Naive thymus-derived CD4-positive, alpha-beta T cell (primary cell): Measurements from ENCODE around the gene RSF1. TPM values are rescaled to one million over a fixed set of nuclear protein-coding genes. Genes with fewer than 3 reads are reported as not detected.

Experiments used
- ATAC-seq: fragments of 150-1000 bp; cut with Tn5 transposase; 2 replicates; pipeline ENCODE4 v1.10.0; 2021; ENCODE audit warnings: mild to moderate bottlenecking, moderate library complexity
- CTCF ChIA-PET: fragments of 350-600 bp; sonication (Branson Sonifier 250); formaldehyde crosslinking; loops from one replicate; lab custom pipeline; 2021; ENCODE audit warnings: antibody characterized with exemption; lab: Charles Lee
- POLR2A ChIA-PET: fragments of 350-600 bp; sonication (Branson Sonifier 250); formaldehyde crosslinking; loops from one replicate; lab custom pipeline; 2021; ENCODE audit warnings: antibody characterized with exemption, inconsistent platforms; lab: Charles Lee
- DNase-seq, 9 donors: peaks; one replicate each; pipeline versions ENCODE4 v3.0.0 to v3.0.0-alpha.2; 2020 to 2022; ENCODE audit warnings: mixed read lengths in 1 of 9
- H3K27ac ChIP-seq: one replicate; pipeline ENCODE4 v1.7.0; 2013; ENCODE audit warnings: mild to moderate bottlenecking, low read depth, low read length, moderate library complexity
- H3K27me3 ChIP-seq, 2 donors: one replicate each; pipeline ENCODE4 v1.7.0; 2013; ENCODE audit warnings: low read length in 2 of 2, mild to moderate bottlenecking in 2 of 2, moderate library complexity in 2 of 2; ENCODE audit not compliant: control insufficient read depth in 2 of 2, insufficient read depth in 2 of 2
- H3K36me3 ChIP-seq, 3 experiments: 1 replicate in 2 of 3; 2 replicates in 1 of 3; pipeline ENCODE4 v1.7.0; 2013; ENCODE audit warnings: low read length in 3 of 3, mild to moderate bottlenecking in 3 of 3, moderate library complexity in 1 of 3; ENCODE audit not compliant: insufficient read depth in 3 of 3, control insufficient read depth in 2 of 3
- H3K4me1 ChIP-seq, 2 donors: one replicate each; pipeline ENCODE4 v1.7.0; 2013; ENCODE audit warnings: low read length in 2 of 2, mild to moderate bottlenecking in 2 of 2, moderate library complexity in 1 of 2; ENCODE audit not compliant: control insufficient read depth in 2 of 2, insufficient read depth in 2 of 2
- H3K4me3 ChIP-seq: 2 replicates; pipeline ENCODE4 v1.7.0; 2013; ENCODE audit warnings: mild to moderate bottlenecking, low read length
- H3K9me3 ChIP-seq, 3 experiments: 1 replicate in 2 of 3; 2 replicates in 1 of 3; pipeline ENCODE4 v1.7.0; 2013; ENCODE audit warnings: low read length in 3 of 3; ENCODE audit not compliant: control insufficient read depth in 2 of 3
- H3K27ac Mint-ChIP-seq, 9 donors: one replicate each; pipeline ENCODE4 v1.8.0; 2020 to 2022; ENCODE audit warnings: mixed read lengths in 9 of 9, mild to moderate bottlenecking in 8 of 9, moderate library complexity in 5 of 9, inconsistent platforms in 2 of 9
- H3K27me3 Mint-ChIP-seq, 5 donors: one replicate each; pipeline ENCODE4 v1.8.0; 2021 to 2022; ENCODE audit warnings: mixed read lengths in 5 of 5, mild to moderate bottlenecking in 1 of 5
- H3K36me3 Mint-ChIP-seq, 5 donors: one replicate each; pipeline ENCODE4 v1.8.0; 2020 to 2022; ENCODE audit warnings: mixed read lengths in 5 of 5, mild to moderate bottlenecking in 3 of 5, inconsistent platforms in 1 of 5
- H3K4me1 Mint-ChIP-seq, 7 donors: one replicate each; pipeline ENCODE4 v1.8.0; 2020 to 2022; ENCODE audit warnings: mixed read lengths in 7 of 7, mild to moderate bottlenecking in 3 of 7, inconsistent platforms in 1 of 7
- H3K4me3 Mint-ChIP-seq, 10 donors: one replicate each; pipeline ENCODE4 v1.8.0; 2020 to 2022; ENCODE audit warnings: mild to moderate bottlenecking in 10 of 10, mixed read lengths in 10 of 10, moderate library complexity in 6 of 10, inconsistent platforms in 2 of 10
- H3K9me3 Mint-ChIP-seq, 11 donors: one replicate each; pipeline ENCODE4 v1.8.0; 2020 to 2022; ENCODE audit warnings: mixed read lengths in 11 of 11, mild to moderate bottlenecking in 4 of 11, inconsistent platforms in 1 of 11, moderate library complexity in 1 of 11
- intact Hi-C, 2 donors: fragments of 100-400 bp; cut with micrococcal nuclease; formaldehyde crosslinking; loops; one replicate each; pipeline ENCODE4 v1.15.1; 2023
- polyA plus RNA-seq, 2 donors: library from polyadenylated mRNA; unstranded; fragments of 300-500 nt; fragmentation: Illumina TruSeq; gene quantifications; one replicate each; pipeline ENCODE4 v1.2.3, GENCODE V29; 2021
- total RNA-seq, 6 experiments: library from RNA in 5 of 6; stranded (reverse) in 5 of 6; gene quantifications; 1 replicate in 5 of 6; 2 replicates in 1 of 6; pipeline ENCODE4 v1.2.3 and lab custom pipeline; 2021 to 2026

RSF1 gene
- total and polyA plus RNA-seq, 7 experiments from 2014 or later, result 33.3 to 113 (median 83.5) TPM

GRCh38 chr11:77695417-77695816 lies 125.1 kb downstream of the RSF1 start:
- ATAC-seq (no peak), DNase-seq (no peak)
- peak overlapping the region in 3 of 9 donors; percentile 4 to 54 (median 41) for H3K27ac Mint-ChIP-seq
- H3K27me3 Mint-ChIP-seq, result no peaks in the 10 kb centered on the region
- H3K9me3 Mint-ChIP-seq, result no peaks in the 10 kb centered on the region
- peaks cover 0 to 62% (median 20%) of the 10 kb centered on the region in 5 donors for H3K36me3 Mint-ChIP-seq
- POLR2A ChIA-PET, result no interaction called here
- CTCF ChIA-PET, result no interaction called here
- no peaks in the 10 kb centered on the region for H3K4me1 Mint-ChIP-seq
- Histone ChIP-seq H3K27ac (no peak overlapping the region), H3K4me3 (no peak overlapping the region), H3K9me3 (no peaks in the 10 kb centered on the region), H3K4me1 (no peaks in the 10 kb centered on the region), H3K36me3 (peaks cover 10 to 72% (median 34%) of the 10 kb centered on the region in 3 experiments), H3K27me3 (no peaks in the 10 kb centered on the region)
- H3K4me3 Mint-ChIP-seq, result no peak overlapping the region
- intact Hi-C loops, result no loop called here

- no peaks in the 10 kb centered on the region for H3K27me3 ChIP-seq
- ChIA-PET CTCF (no interaction called here), POLR2A (interaction anchor here (1.0 kb wide), 1 partner anchor 53 kb away, joined by 3 read pairs; no protein-coding TSS in a partner anchor)
- Mint-ChIP-seq H3K4me1 (no peaks in the 10 kb centered on the region), H3K27me3 (no peaks in the 10 kb centered on the region), H3K27ac (peak overlapping the region in 1 of 9 donors; percentile 32), H3K9me3 (no peaks in the 10 kb centered on the region), H3K36me3 (peaks cover 8 to 58% (median 21%) of the 10 kb centered on the region in 5 donors), H3K4me3 (no peak overlapping the region)
- no peak for ATAC-seq
- no peak overlapping the region for H3K4me3 ChIP-seq
- DNase-seq, result no peak
- intact Hi-C loops, result no loop called here
- no peaks in the 10 kb centered on the region for H3K4me1 ChIP-seq
- H3K9me3 ChIP-seq, result no peaks in the 10 kb centered on the region
- no peak overlapping the region for H3K27ac ChIP-seq
- H3K36me3 ChIP-seq, result peaks cover 0 to 72% (median 9%) of the 10 kb centered on the region in 3 experiments
Measured at GRCh38 chr11:77690649-77691048, 129.9 kb downstream of the RSF1 start.

- intact Hi-C loops, result loop anchor here in 1 of 2 donors (5.0 kb wide), 1 partner anchor 130 kb away; no protein-coding TSS in a partner anchor
- Mint-ChIP-seq H3K36me3 (peaks cover 10 to 56% (median 27%) of the 10 kb centered on the region in 5 donors), H3K27me3 (no peaks in the 10 kb centered on the region), H3K4me3 (no peak overlapping the region), H3K27ac (peak overlapping the region in 2 of 9 donors; percentile 47 to 57), H3K9me3 (no peaks in the 10 kb centered on the region), H3K4me1 (peaks cover 0 to 3% (median 0%) of the 10 kb centered on the region in 7 donors)
- no peaks in the 10 kb centered on the region for H3K9me3 ChIP-seq
- no peak overlapping the region for H3K27ac ChIP-seq
- ChIA-PET CTCF (interaction anchor here (0.6 to 0.7 kb wide), 2 partner anchors 9 to 10 kb away, joined by 3 read pairs; no protein-coding TSS in a partner anchor), POLR2A (interaction anchor here (0.7 kb wide), 1 partner anchor 14 kb away, joined by 3 read pairs; no protein-coding TSS in a partner anchor)
- ATAC-seq, result no peak
- no peak overlapping the region for H3K4me3 ChIP-seq
- H3K4me1 ChIP-seq, result no peaks in the 10 kb centered on the region
- no peak for DNase-seq
- H3K27me3 ChIP-seq, result no peaks in the 10 kb centered on the region
- H3K36me3 ChIP-seq, result peaks cover 6 to 68% (median 14%) of the 10 kb centered on the region in 3 experiments
Measured at GRCh38 chr11:77687088-77687487, 133.4 kb downstream of the RSF1 start.

- no peak for DNase-seq
- peak overlapping the region in 1 of 9 donors; percentile 39 for H3K27ac Mint-ChIP-seq
- no peaks in the 10 kb centered on the region for H3K27me3 Mint-ChIP-seq
- H3K4me1 ChIP-seq, result no peaks in the 10 kb centered on the region
- H3K4me3 ChIP-seq, result no peak overlapping the region
- H3K27me3 ChIP-seq, result no peaks in the 10 kb centered on the region
- no peak for ATAC-seq
- ChIA-PET CTCF (interaction anchor here (0.6 kb wide), 2 partner anchors 10 to 377 kb away, joined by 3 read pairs; no protein-coding TSS in a partner anchor), POLR2A (no interaction called here)
- no peaks in the 10 kb centered on the region for H3K9me3 Mint-ChIP-seq
- no peaks in the 10 kb centered on the region for H3K9me3 ChIP-seq
- H3K36me3 ChIP-seq, result peaks cover 16 to 79% (median 23%) of the 10 kb centered on the region in 3 experiments
- H3K4me3 Mint-ChIP-seq, result no peak overlapping the region
- peaks cover 18 to 58% (median 41%) of the 10 kb centered on the region in 5 donors for H3K36me3 Mint-ChIP-seq
- no peaks in the 10 kb centered on the region for H3K4me1 Mint-ChIP-seq
- intact Hi-C loops, result no loop called here
- H3K27ac ChIP-seq, result no peak overlapping the region
Measured at GRCh38 chr11:77677138-77677537, 143.4 kb downstream of the RSF1 start.

GRCh38 chr11:77672264-77672663 lies 148.3 kb downstream of the RSF1 start:
- Mint-ChIP-seq H3K9me3 (no peaks in the 10 kb centered on the region), H3K27me3 (no peaks in the 10 kb centered on the region), H3K27ac (peak overlapping the region in 1 of 9 donors; percentile 10), H3K4me3 (no peak overlapping the region), H3K36me3 (peaks cover 29 to 77% (median 55%) of the 10 kb centered on the region in 5 donors), H3K4me1 (peaks cover 0 to 3% (median 0%) of the 10 kb centered on the region in 7 donors)
- ChIA-PET CTCF (no interaction called here), POLR2A (interaction anchor here (1.0 kb wide), 1 partner anchor 15 kb away, joined by 3 read pairs; no protein-coding TSS in a partner anchor)
- H3K27me3 ChIP-seq, result no peaks in the 10 kb centered on the region
- no peak for ATAC-seq
- no peak overlapping the region for H3K4me3 ChIP-seq
- H3K36me3 ChIP-seq, result peaks cover 31 to 88% (median 37%) of the 10 kb centered on the region in 3 experiments
- intact Hi-C loops, result no loop called here
- DNase-seq, result no peak
- no peaks in the 10 kb centered on the region for H3K9me3 ChIP-seq
- H3K27ac ChIP-seq, result no peak overlapping the region
- no peaks in the 10 kb centered on the region for H3K4me1 ChIP-seq

GRCh38 chr11:77669848-77670511 lies 150.5 kb downstream of the RSF1 start:
- H3K4me1 Mint-ChIP-seq, result peaks cover 0 to 8% (median 0%) of the 10 kb centered on the region in 7 donors

More at GRCh38 chr11:77669848-77670511, 150.5 kb downstream of the RSF1 start:
- Mint-ChIP-seq H3K4me3 (no peak overlapping the region), H3K36me3 (peaks cover 16 to 63% (median 42%) of the 10 kb centered on the region in 5 donors), H3K27ac (peak overlapping the region in 3 of 9 donors; percentile 15 to 37 (median 32)), H3K27me3 (no peaks in the 10 kb centered on the region), H3K9me3 (no peaks in the 10 kb centered on the region)
- intact Hi-C loops, result no loop called here
- Histone ChIP-seq H3K4me1 (no peaks in the 10 kb centered on the region), H3K4me3 (no peak overlapping the region), H3K9me3 (no peaks in the 10 kb centered on the region), H3K27ac (no peak overlapping the region), H3K27me3 (no peaks in the 10 kb centered on the region), H3K36me3 (peaks cover 28 to 73% (median 34%) of the 10 kb centered on the region in 3 experiments)
- no peak for ATAC-seq
- POLR2A ChIA-PET, result no interaction called here
- DNase-seq, result no peak
- CTCF ChIA-PET, result no interaction called here
